WI38 (cell line): Measurements from ENCODE around the gene IFT20.

Experiments used
- H3K4me3 ChIP-seq: 2 replicates; pipeline ENCODE4 v1.5.1; 2011; ENCODE audit warnings: low read depth, mild to moderate bottlenecking, control low read depth, low read length
- CTCF ChIP-seq: IDR thresholded peaks from 2 replicates; pipeline ENCODE4 v1.5.1; 2012; ENCODE audit warnings: low read depth, mild to moderate bottlenecking, control low read depth, low read length

The IFT20 gene

DNA sequence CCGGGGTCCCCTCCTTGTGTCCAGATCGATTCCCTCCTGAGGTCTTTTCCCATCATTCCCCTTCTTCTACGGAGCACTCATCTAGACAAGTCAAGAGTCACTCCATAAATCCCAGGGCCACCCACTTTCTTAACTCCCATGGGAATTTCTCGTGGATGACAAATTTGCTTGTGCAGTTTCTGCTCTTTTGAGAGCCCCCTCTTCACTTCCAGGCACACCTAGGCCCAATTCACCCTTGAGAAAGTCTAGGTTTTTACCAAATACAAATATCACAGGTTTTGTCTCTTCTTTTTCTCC is 22.6 kb upstream of the IFT20 start:
- no peak for TF ChIP-seq CTCF
- peak overlapping the region; percentile 73 for H3K4me3 ChIP-seq

GRCh38 chr17:28357061-28357900 is 22.0 kb upstream of the IFT20 start, which contains the start of gene POLDIP2:
Gene POLDIP2, minus strand, starts transcription at chr17:28357527. Its CDS starts 79 bp downstream, at chr17:28357448.
- H3K4me3 ChIP-seq: peak within 1 kb of the TSS; percentile 73
- TF ChIP-seq CTCF: no peak

GRCh38 chr17:28350271-28350670 is 15.0 kb upstream of the IFT20 start:
- no peak overlapping the region for H3K4me3 ChIP-seq

GRCh38 chr17:28348979-28349378 is 13.7 kb upstream of the IFT20 start:
- no peak overlapping the region for H3K4me3 ChIP-seq

More at GRCh38 chr17:28350271-28350670, 15.0 kb upstream of the IFT20 start:
- no peak for TF ChIP-seq CTCF

DNA sequence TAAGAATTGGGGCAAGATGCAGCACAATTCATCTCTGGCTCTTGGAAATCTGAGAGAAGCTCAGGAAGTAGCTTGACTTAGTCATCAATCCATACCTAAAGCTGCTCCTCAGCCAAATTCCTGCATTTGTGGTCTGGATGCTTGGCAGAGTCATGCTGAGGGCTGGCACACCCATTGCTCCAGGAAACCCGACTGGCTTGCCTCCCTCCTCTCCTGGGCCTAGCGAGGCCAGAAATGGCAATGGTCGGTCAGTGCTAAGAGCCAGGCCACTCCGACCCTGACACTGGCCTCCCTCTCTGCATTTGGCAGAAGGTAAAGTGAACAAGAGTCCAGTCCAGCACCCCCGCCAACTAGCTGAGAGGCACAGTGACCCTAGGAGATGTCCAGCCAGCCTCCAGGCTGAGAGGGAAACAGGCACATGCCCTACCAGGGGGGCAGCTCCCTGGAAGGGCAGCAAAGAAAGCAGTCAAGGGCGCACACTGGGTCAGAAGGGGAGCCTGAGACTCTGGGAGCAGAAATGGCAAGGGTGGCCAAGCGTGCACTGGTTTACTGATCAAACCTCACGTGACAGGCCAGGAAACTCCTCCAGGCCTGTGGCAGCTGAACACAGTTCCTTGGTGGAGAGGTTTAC is 12.1 kb upstream of the IFT20 start:
- no peak overlapping the region for H3K4me3 ChIP-seq
- TF ChIP-seq CTCF: no peak

More at GRCh38 chr17:28348979-28349378, 13.7 kb upstream of the IFT20 start:
- TF ChIP-seq CTCF: no peak

DNA sequence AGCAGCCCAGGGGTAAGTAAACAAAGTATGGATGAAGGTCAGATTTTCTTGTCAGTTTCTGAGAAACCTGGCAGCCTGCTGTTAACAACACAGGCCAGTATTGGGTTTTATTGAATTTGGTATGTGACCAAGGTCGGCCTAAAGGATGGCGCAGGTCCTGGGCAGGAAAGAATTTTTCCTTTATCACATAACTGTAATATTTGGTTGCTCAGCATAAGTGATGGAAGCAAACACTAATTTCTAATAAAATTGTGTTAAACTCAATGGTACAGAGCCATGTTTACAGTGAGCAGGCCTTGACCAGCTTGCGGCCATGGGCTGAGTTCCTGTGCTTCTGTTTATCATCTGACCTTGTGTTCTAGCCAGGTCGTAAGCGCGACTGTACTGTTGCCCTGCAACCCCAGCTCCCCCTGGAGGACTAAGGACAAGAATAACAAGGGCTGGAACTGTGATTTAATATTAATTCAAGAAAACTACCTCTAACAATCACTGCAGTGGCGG is 11.5 kb upstream of the IFT20 start:
- TF ChIP-seq CTCF: peak; percentile 16; the same call in 1 of the 2 replicates
- no peak overlapping the region for H3K4me3 ChIP-seq

- no peak overlapping the region for H3K4me3 ChIP-seq
- no peak for TF ChIP-seq CTCF
Measured at GRCh38 chr17:28346199-28346580, 10.9 kb upstream of the IFT20 start.
